HCT116 (cell line): ENCODE results near the gene B4GALNT3. TPM values are rescaled to one million over a fixed set of nuclear protein-coding genes. Genes with fewer than 3 reads are reported as not detected.

Source experiments
- ATAC-seq: fragments of 200-7000 bp; cut with Tn5 transposase; 2 replicates; pipeline ENCODE4 v1.9.1; 2020; ENCODE audit warnings: mild to moderate bottlenecking, moderate library complexity
- BruUV-seq: library from RNA; stranded (reverse); fragments of 400-500 nt; replicated peaks from 2 replicates; lab custom pipeline; 2021; lab: Mats Ljungman, UMichigan
- CTCF ChIA-PET: fragments of 300-600 bp; sonication (Branson Sonifier 250); formaldehyde crosslinking; loops from one replicate; lab custom pipeline; 2021; ENCODE audit warnings: antibody characterized with exemption; lab: Charles Lee
- POLR2A ChIA-PET: fragments of 300-600, 350-600 bp; sonication (Branson Sonifier 250); formaldehyde crosslinking; loops from one replicate; lab custom pipeline; 2021; ENCODE audit warnings: antibody characterized with exemption; lab: Charles Lee
- RAD21 ChIA-PET, 2 experiments: fragments of 300-600 bp; sonication (Branson Sonifier 250); formaldehyde crosslinking; loops; one replicate each; lab custom pipeline; 2023; ENCODE audit warnings: low total read pairs in 2 of 2; ENCODE audit not compliant: uncharacterized antibody in 2 of 2, unreplicated experiment in 2 of 2, low non-redundant PET in 1 of 2; lab: Charles Lee
- DNase-seq: peaks from one replicate; pipeline ENCODE4 v3.0.0-alpha.2; 2010; ENCODE audit warnings: low read depth, low spot score
- H2AFZ ChIP-seq: fragments of 200-600 bp; shearing (Covaris generic), sonication (generic); 2 replicates; pipeline ENCODE4 v1.6.1; 2017; ENCODE audit warnings: low read depth, mixed run types, mixed read lengths, antibody characterized with exemption, low read length; ENCODE audit not compliant: poor library complexity, severe bottlenecking
- H3K27ac ChIP-seq: 2 replicates; pipeline ENCODE4 v1.5.1; 2012; ENCODE audit warnings: low read depth, low read length
- H3K27me3 ChIP-seq: fragments of 200-600 bp; sonication (generic); 2 replicates; pipeline ENCODE4 v1.6.1; 2016; ENCODE audit warnings: mixed run types, low read length, mixed read lengths; ENCODE audit not compliant: insufficient read depth
- H3K36me3 ChIP-seq, 2 experiments: fragments of 200-500 bp in 1 of 2; fragments of 200-600 bp in 1 of 2; sonication (Bioruptor generic) in 1 of 2; sonication (generic) in 1 of 2; 2 replicates each; pipeline versions ENCODE4 v1.5.1 to v1.6.1; 2014 to 2016; ENCODE audit warnings: low read length in 2 of 2, inconsistent platforms in 1 of 2, mixed read lengths in 1 of 2, mixed run types in 1 of 2; ENCODE audit not compliant: insufficient read depth in 2 of 2, control insufficient read depth in 1 of 2
- H3K4me1 ChIP-seq, 2 experiments: fragments of 200-600 bp in 1 of 2; sonication (generic) in 1 of 2; 2 replicates each; pipeline versions ENCODE4 v1.5.1 to v1.6.1; 2012 to 2017; ENCODE audit warnings: low read length in 2 of 2, inconsistent platforms in 1 of 2, mild to moderate bottlenecking in 1 of 2, mixed read lengths in 1 of 2, mixed run types in 1 of 2, moderate library complexity in 1 of 2; ENCODE audit not compliant: insufficient read depth in 2 of 2, control insufficient read depth in 1 of 2
- H3K4me2 ChIP-seq: fragments of 200-600 bp; sonication (generic); 2 replicates; pipeline ENCODE4 v1.6.1; 2017; ENCODE audit warnings: mixed run types, low read length, mixed read lengths
- H3K4me3 ChIP-seq, 2 experiments: fragments of 200-600 bp in 1 of 2; sonication (generic) in 1 of 2; replicated peaks in 1 of 2; 2 replicates each; pipeline ENCODE4 v1.5.1; 2011 to 2016; ENCODE audit warnings: low read length in 2 of 2, control low read depth in 1 of 2, low read depth in 1 of 2, mild to moderate bottlenecking in 1 of 2, mixed read lengths in 1 of 2, mixed run types in 1 of 2
- H3K79me2 ChIP-seq: fragments of 200-600 bp; sonication (generic); 2 replicates; pipeline ENCODE4 v1.6.1; 2017; ENCODE audit warnings: mild to moderate bottlenecking, mixed run types, low read length, moderate library complexity, mixed read lengths; ENCODE audit not compliant: insufficient read depth
- H3K9ac ChIP-seq: fragments of 200-600 bp; sonication (generic); 2 replicates; pipeline ENCODE4 v1.6.1; 2016; ENCODE audit warnings: low read length, mixed read lengths
- H3K9me2 ChIP-seq: fragments of 200-600 bp; sonication (generic), shearing (Covaris generic); 2 replicates; pipeline ENCODE4 v1.6.1; 2017; ENCODE audit warnings: mixed run types, mild to moderate bottlenecking, moderate library complexity; ENCODE audit not compliant: insufficient read depth
- H3K9me3 ChIP-seq, 2 experiments: fragments of 200-500 bp in 1 of 2; fragments of 200-600 bp in 1 of 2; sonication (Bioruptor generic) in 1 of 2; sonication (generic) in 1 of 2; 2 replicates each; pipeline ENCODE4 v1.6.1; 2014 to 2017; ENCODE audit warnings: low read length in 2 of 2, mixed read lengths in 2 of 2, inconsistent platforms in 1 of 2, low read depth in 1 of 2, mild to moderate bottlenecking in 1 of 2, mixed run types in 1 of 2, moderate library complexity in 1 of 2; ENCODE audit not compliant: control insufficient read depth in 1 of 2, insufficient read depth in 1 of 2
- H4K20me1 ChIP-seq: fragments of 200-600 bp; sonication (generic), shearing (Covaris generic); 2 replicates; pipeline ENCODE4 v1.6.1; 2017; ENCODE audit warnings: mixed run types, mild to moderate bottlenecking, moderate library complexity; ENCODE audit not compliant: insufficient read depth
- CEBPB ChIP-seq: IDR thresholded peaks from 2 replicates; pipeline ENCODE4 v1.6.1; 2012; ENCODE audit warnings: low read depth
- CTCF ChIP-seq, 3 experiments: fragments of 200-600 bp in 1 of 3; sonication (generic) in 1 of 3; IDR thresholded peaks in 2 of 3; conservative IDR thresholded peaks in 1 of 3; 2 replicates each; pipeline ENCODE4 v1.5.1; 2012 to 2017; ENCODE audit warnings: low read depth in 2 of 3, low read length in 2 of 3, antibody characterized with exemption in 1 of 3, borderline replicate concordance in 1 of 3, control low read depth in 1 of 3, mild to moderate bottlenecking in 1 of 3, mixed read lengths in 1 of 3, mixed run types in 1 of 3, moderate library complexity in 1 of 3; ENCODE audit not compliant: insufficient read depth in 1 of 3
- EGR1 ChIP-seq: IDR thresholded peaks from 2 replicates; pipeline ENCODE4 v1.6.1; 2012; ENCODE audit warnings: low read depth
- ELF1 ChIP-seq: IDR thresholded peaks from 2 replicates; pipeline ENCODE4 v1.6.1; 2012; ENCODE audit warnings: low read depth, borderline replicate concordance
- EZH2phosphoT487 ChIP-seq: fragments of 200-600 bp; IDR thresholded peaks from 2 replicates; pipeline ENCODE4 v1.6.1; 2018; ENCODE audit warnings: antibody characterized with exemption, borderline replicate concordance
- FOSL1 ChIP-seq: IDR thresholded peaks from 2 replicates; pipeline ENCODE4 v1.6.1; 2012; ENCODE audit warnings: low read depth
- MAX ChIP-seq: IDR thresholded peaks from 2 replicates; pipeline ENCODE4 v1.6.1; 2012
- POLR2A ChIP-seq: IDR thresholded peaks from 2 replicates; pipeline ENCODE4 v1.7.0; 2011; ENCODE audit warnings: borderline replicate concordance; ENCODE audit not compliant: insufficient read depth, insufficient read length; ENCODE audit errors: extremely low read depth
- POLR2AphosphoS5 ChIP-seq: IDR thresholded peaks from 2 replicates; pipeline ENCODE4 v1.6.1; 2011; ENCODE audit warnings: mild to moderate bottlenecking, low read depth, low read length, moderate library complexity
- REST ChIP-seq: IDR thresholded peaks from 2 replicates; pipeline ENCODE4 v1.6.1; 2012; ENCODE audit warnings: low read depth
- SIN3A ChIP-seq: IDR thresholded peaks from 2 replicates; pipeline ENCODE4 v1.6.1; 2012; ENCODE audit warnings: low read depth
- SP1 ChIP-seq: IDR thresholded peaks from 2 replicates; pipeline ENCODE4 v1.6.1; 2012; ENCODE audit warnings: low read depth
- SRF ChIP-seq: IDR thresholded peaks from 2 replicates; pipeline ENCODE4 v1.6.1; 2012; ENCODE audit warnings: low read depth
- ZFX ChIP-seq: fragments of 450-650 bp; IDR thresholded peaks from 2 replicates; pipeline ENCODE4 v1.6.1; 2017
- intact Hi-C: fragments of 100-400 bp; cut with micrococcal nuclease; formaldehyde crosslinking; loops from 2 replicates; pipeline ENCODE4 v1.10.0; 2022
- total RNA-seq: library from RNA; stranded (reverse); gene quantifications from one replicate; pipeline ENCODE4 v1.2.1, GENCODE V29; 2021; ENCODE audit not compliant: unreplicated experiment

B4GALNT3 gene
- total RNA-seq, 1 experiment from 2014 or later = 18.2 TPM

- H3K36me3 ChIP-seq = no peaks in the 10 kb centered on the region
- CTCF ChIA-PET = no interaction called here
- H4K20me1 ChIP-seq = no peaks in the 10 kb centered on the region
- ATAC-seq (no peak), DNase-seq (no peak)
- intact Hi-C loops = no loop called here
- H3K4me3 ChIP-seq = no peak overlapping the region
- RAD21 ChIA-PET = no interaction called here
- H3K9me2 ChIP-seq = no peaks in the 10 kb centered on the region
- H3K27ac ChIP-seq = no peak overlapping the region
- H2AFZ ChIP-seq = no peak overlapping the region
- H3K9ac ChIP-seq = no peak overlapping the region
- no peak overlapping the region for H3K4me2 ChIP-seq
- no peaks in the 10 kb centered on the region for H3K4me1 ChIP-seq
- POLR2A ChIA-PET = no interaction called here
- no TSS peak for BruUV-seq
- no peaks in the 10 kb centered on the region for H3K27me3 ChIP-seq
- H3K79me2 ChIP-seq = no peaks in the 10 kb centered on the region
- no peak for TF ChIP-seq EZH2phosphoT487
- no peak for TF ChIP-seq ZFX
- no peak for TF ChIP-seq EGR1
- no peak for TF ChIP-seq CTCF (IDR thresholded peaks at IDR 0.05 in 2 of 3, conservative IDR thresholded peaks at IDR 0.05 in 1 of 3; ENCODE audit: borderline replicate concordance in 1 of 3, insufficient read depth in 1 of 3, low read depth in 2 of 3, low read length in 2 of 3)
- no peak for TF ChIP-seq REST
- TF ChIP-seq SIN3A = no peak
- no peak for TF ChIP-seq SP1
- TF ChIP-seq FOSL1 = no peak
- no peak for TF ChIP-seq POLR2A
- no peak for TF ChIP-seq ELF1
- TF ChIP-seq POLR2AphosphoS5 = no peak
- TF ChIP-seq CEBPB = no peak
- TF ChIP-seq MAX = no peak
- TF ChIP-seq SRF = no peak
- H3K9me3 ChIP-seq = peaks cover 5 to 7% of the 10 kb centered on the region in 2 experiments; a peak in 2 of 4 replicates
Observed at GRCh38 chr12:531951-532585, 72.3 kb downstream of the B4GALNT3 start.
